Glutamatergic neuron (in vitro differentiated cells): ENCODE measurements around the gene VAC14. TPM values are rescaled to one million over a fixed set of nuclear protein-coding genes. Genes with fewer than 3 reads are reported as not detected.

Experiments used
- DNase-seq: peaks from one replicate; pipeline ENCODE4 v3.0.0; 2022
- H3K27ac Mint-ChIP-seq: one replicate; pipeline ENCODE4 v1.8.0; 2020; ENCODE audit warnings: mild to moderate bottlenecking, mixed read lengths, inconsistent platforms; ENCODE audit not compliant: unreplicated experiment
- H3K27me3 Mint-ChIP-seq: one replicate; pipeline ENCODE4 v1.8.0; 2020; ENCODE audit warnings: mild to moderate bottlenecking, moderate library complexity, mixed read lengths, inconsistent platforms; ENCODE audit not compliant: unreplicated experiment
- H3K36me3 Mint-ChIP-seq: one replicate; pipeline ENCODE4 v1.8.0; 2020; ENCODE audit warnings: mild to moderate bottlenecking, mixed read lengths, inconsistent platforms; ENCODE audit not compliant: unreplicated experiment
- H3K4me1 Mint-ChIP-seq: one replicate; pipeline ENCODE4 v1.8.0; 2020; ENCODE audit warnings: mild to moderate bottlenecking, low read depth, mixed read lengths, inconsistent platforms; ENCODE audit not compliant: unreplicated experiment
- H3K4me3 Mint-ChIP-seq: one replicate; pipeline ENCODE4 v1.8.0; 2020; ENCODE audit warnings: mild to moderate bottlenecking, mixed read lengths, inconsistent platforms; ENCODE audit not compliant: unreplicated experiment
- H3K9me3 Mint-ChIP-seq: one replicate; pipeline ENCODE4 v1.8.0; 2020; ENCODE audit warnings: mild to moderate bottlenecking, moderate library complexity, mixed read lengths, inconsistent platforms; ENCODE audit not compliant: unreplicated experiment
- total RNA-seq: library from RNA; stranded (reverse); fragmentation: NEBNext Ultra II Directional; extraction: Animal tissue kit (Norgen Biotek cat#: 25700); gene quantifications from one replicate; pipeline ENCODE4 v1.2.1, GENCODE V29; 2021; ENCODE audit not compliant: unreplicated experiment
- TF ChIP-seq, protein P1 (sequence below): fragments of 200-600 bp; sonication (generic); IDR thresholded peaks from one replicate; pipeline ENCODE4 v1.5.0; 2021; ENCODE audit not compliant: partially characterized antibody, unreplicated experiment

The VAC14 gene
- total RNA-seq, 1 donor from 2014 or later, result 50.2 TPM

DNA sequence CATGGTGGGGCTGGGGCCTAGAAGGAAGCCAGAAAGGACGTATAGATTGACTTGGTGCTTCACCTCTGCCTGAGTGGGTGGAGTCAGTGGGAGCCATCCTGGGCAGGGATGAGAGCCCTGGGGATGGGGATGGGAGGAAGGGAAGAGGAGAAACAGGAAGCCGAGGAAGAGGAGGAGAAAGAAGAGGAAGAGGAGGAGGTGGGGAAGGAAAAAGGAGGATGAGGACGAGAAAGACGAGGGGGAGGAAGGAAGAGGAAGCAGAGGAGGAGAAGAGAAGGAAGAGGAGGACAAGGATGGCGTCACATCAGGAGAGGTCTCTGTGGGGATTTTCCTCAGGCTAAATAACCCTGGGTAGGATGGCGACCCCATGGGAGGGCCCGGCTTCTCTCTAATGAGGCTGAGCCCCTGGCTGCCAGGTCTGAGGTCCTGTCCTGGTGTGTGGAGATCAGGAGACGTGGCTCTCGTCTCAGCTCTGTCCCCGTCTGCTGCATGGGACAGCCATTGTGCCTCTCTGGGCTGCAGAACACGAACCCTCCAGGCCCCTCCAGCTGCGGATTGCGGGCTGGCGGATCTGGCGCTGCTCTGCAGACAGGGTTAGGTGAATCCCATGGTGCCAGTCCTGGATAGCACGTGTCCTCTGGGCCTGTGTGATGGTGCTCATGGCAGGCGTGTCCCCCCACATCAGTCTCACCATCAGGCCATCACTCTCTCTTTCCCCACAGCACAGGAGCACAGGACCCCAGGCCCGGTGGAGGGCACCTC is 79.6 kb downstream of the VAC14 start:
- TF ChIP-seq, protein P1, sequence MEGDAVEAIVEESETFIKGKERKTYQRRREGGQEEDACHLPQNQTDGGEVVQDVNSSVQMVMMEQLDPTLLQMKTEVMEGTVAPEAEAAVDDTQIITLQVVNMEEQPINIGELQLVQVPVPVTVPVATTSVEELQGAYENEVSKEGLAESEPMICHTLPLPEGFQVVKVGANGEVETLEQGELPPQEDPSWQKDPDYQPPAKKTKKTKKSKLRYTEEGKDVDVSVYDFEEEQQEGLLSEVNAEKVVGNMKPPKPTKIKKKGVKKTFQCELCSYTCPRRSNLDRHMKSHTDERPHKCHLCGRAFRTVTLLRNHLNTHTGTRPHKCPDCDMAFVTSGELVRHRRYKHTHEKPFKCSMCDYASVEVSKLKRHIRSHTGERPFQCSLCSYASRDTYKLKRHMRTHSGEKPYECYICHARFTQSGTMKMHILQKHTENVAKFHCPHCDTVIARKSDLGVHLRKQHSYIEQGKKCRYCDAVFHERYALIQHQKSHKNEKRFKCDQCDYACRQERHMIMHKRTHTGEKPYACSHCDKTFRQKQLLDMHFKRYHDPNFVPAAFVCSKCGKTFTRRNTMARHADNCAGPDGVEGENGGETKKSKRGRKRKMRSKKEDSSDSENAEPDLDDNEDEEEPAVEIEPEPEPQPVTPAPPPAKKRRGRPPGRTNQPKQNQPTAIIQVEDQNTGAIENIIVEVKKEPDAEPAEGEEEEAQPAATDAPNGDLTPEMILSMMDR, result no peak
- DNase-seq, result no peak
- no peak overlapping the region for H3K4me3 Mint-ChIP-seq
- no peak overlapping the region for H3K27ac Mint-ChIP-seq
- peaks cover 10% of the 10 kb centered on the region for H3K4me1 Mint-ChIP-seq
- peaks cover 3% of the 10 kb centered on the region for H3K27me3 Mint-ChIP-seq
- H3K9me3 Mint-ChIP-seq, result peaks cover 7% of the 10 kb centered on the region
- H3K36me3 Mint-ChIP-seq, result peaks cover 20% of the 10 kb centered on the region

DNA sequence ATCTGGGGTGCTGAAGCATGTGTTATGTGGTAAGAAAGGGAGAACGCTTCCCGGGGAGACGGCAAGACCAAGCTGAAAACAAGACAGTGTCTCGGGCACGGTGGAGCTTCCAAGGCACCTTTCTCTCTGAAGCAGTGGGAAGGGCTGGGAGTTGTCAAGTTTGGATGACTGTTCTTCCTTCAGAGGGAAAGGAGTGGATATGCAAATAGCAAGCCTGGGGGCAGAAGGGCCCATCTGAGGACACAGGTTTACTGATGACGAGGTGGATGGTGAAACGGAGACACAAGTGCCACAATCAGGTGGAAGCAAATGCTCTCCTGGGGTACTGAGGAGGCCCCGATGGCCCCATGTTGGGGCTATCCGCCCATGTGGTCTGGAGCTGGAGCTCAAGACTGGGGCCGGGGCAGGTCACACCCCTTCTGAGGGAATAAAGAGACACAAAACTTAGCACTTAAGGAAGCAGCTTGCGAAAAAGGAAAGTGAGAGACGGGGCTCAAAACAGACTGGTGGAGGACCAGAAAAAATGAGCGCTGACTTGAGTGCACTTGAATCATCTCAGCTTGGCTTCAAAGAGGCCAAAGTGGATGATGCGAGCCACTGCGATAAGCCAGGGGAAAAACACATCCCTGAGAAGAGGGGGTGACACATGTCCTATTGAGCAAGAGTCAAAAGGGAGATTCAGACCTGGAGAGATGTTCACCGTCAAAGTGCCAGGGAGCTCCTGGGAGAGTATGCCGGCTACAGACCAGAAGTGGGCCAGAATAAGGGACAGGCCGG is 80.3 kb downstream of the VAC14 start:
- Mint-ChIP-seq H3K27ac (no peak overlapping the region), H3K27me3 (peaks cover 3% of the 10 kb centered on the region), H3K9me3 (peaks cover 5% of the 10 kb centered on the region), H3K36me3 (peaks cover 20% of the 10 kb centered on the region), H3K4me1 (peaks cover 10% of the 10 kb centered on the region), H3K4me3 (no peak overlapping the region)
- no peak for DNase-seq
- TF ChIP-seq, protein P1, result no peak

- peaks cover 3% of the 10 kb centered on the region for H3K27me3 Mint-ChIP-seq
- H3K9me3 Mint-ChIP-seq, result peaks cover 4% of the 10 kb centered on the region
- H3K4me1 Mint-ChIP-seq, result peaks cover 20% of the 10 kb centered on the region
These were observed 83.9 kb downstream of the VAC14 start for GRCh38 chr16:70717065-70717464.

DNA sequence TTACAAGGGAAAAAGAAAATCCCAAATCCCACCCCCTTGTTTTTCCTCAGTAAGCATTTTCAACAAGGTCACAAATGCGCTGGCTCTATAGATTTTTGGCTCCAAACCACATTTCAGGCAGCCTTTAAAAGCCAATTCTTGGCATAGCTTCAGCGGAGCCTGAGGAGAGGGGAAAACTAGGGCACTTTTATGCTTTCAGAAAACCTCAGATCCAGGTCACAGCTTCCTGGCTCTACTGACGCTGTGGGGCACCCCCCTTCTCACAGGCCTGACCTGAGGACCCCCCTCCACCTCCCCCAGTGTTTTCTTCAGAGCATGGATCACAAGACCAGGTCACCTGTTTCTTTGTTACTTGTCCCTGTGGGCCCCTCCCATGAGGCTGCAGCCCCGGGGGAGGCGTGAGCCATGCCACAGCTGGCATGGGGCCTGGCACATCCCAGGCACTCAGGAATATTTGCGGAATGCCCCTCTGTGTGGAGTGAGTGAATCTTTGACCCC is 85.0 kb downstream of the VAC14 start:
- H3K4me3 Mint-ChIP-seq, result no peak overlapping the region
- peaks cover 19% of the 10 kb centered on the region for H3K36me3 Mint-ChIP-seq
- H3K27ac Mint-ChIP-seq, result no peak overlapping the region
- H3K9me3 Mint-ChIP-seq, result peaks cover 4% of the 10 kb centered on the region
- TF ChIP-seq, protein P1, result no peak
- DNase-seq, result no peak
- H3K27me3 Mint-ChIP-seq, result peaks cover 6% of the 10 kb centered on the region
- H3K4me1 Mint-ChIP-seq, result peaks cover 28% of the 10 kb centered on the region

More at GRCh38 chr16:70717065-70717464, 83.9 kb downstream of the VAC14 start:
- DNase-seq, result no peak
- no peak overlapping the region for H3K27ac Mint-ChIP-seq
- peaks cover 20% of the 10 kb centered on the region for H3K36me3 Mint-ChIP-seq
- TF ChIP-seq, protein P1, result no peak
- H3K4me3 Mint-ChIP-seq, result no peak overlapping the region
